A673 (cell line): Measurements from ENCODE around the gene PPP1R2B. TPM values are rescaled to one million over a fixed set of nuclear protein-coding genes. Genes with fewer than 3 reads are reported as not detected.

Source experiments
- BruUV-seq: library from RNA; stranded (reverse); fragments of 400-500 nt; replicated peaks from 2 replicates; lab custom pipeline; 2021; lab: Mats Ljungman, UMichigan
- CTCF ChIA-PET: fragments of 300-600 bp; sonication (Branson Sonifier 250); formaldehyde crosslinking; loops from one replicate; lab custom pipeline; 2022; ENCODE audit warnings: antibody characterized with exemption; lab: Charles Lee
- POLR2A ChIA-PET: fragments of 300-600 bp; sonication (Branson Sonifier 250); formaldehyde crosslinking; loops from one replicate; lab custom pipeline; 2022; ENCODE audit warnings: antibody characterized with exemption; ENCODE audit not compliant: low non-redundant PET; lab: Charles Lee
- DNase-seq: peaks from one replicate; pipeline ENCODE4 v3.0.0-alpha.2; 2015; ENCODE audit warnings: low spot score
- H3K27ac ChIP-seq: fragments of 200-600 bp; sonication (generic); 2 replicates; pipeline ENCODE4 v1.5.1; 2016; ENCODE audit warnings: mixed run types, low read depth, mild to moderate bottlenecking, mixed read lengths, antibody characterized with exemption, low read length; ENCODE audit not compliant: poor library complexity, severe bottlenecking
- H3K27me3 ChIP-seq: fragments of 200-600 bp; sonication (generic); replicated peaks from 2 replicates; pipeline ENCODE4 v1.6.1; 2017; ENCODE audit warnings: mixed run types, low read depth, mild to moderate bottlenecking, mixed read lengths, antibody characterized with exemption, low read length; ENCODE audit not compliant: insufficient read depth, poor library complexity
- H3K36me3 ChIP-seq: fragments of 200-600 bp; sonication (generic); 2 replicates; pipeline ENCODE4 v1.6.1; 2016; ENCODE audit warnings: mixed run types, mild to moderate bottlenecking, mixed read lengths, antibody characterized with exemption, low read length; ENCODE audit not compliant: insufficient read depth, poor library complexity, severe bottlenecking
- H3K4me1 ChIP-seq: fragments of 200-600 bp; sonication (generic); 2 replicates; pipeline ENCODE4 v1.6.1; 2017; ENCODE audit warnings: mixed run types, mild to moderate bottlenecking, mixed read lengths, antibody characterized with exemption, low read length; ENCODE audit not compliant: insufficient read depth, poor library complexity, severe bottlenecking
- H3K4me3 ChIP-seq: fragments of 200-600 bp; sonication (generic); 2 replicates; pipeline ENCODE4 v1.5.1; 2016; ENCODE audit warnings: low read depth, mixed run types, mild to moderate bottlenecking, mixed read lengths, low read length; ENCODE audit not compliant: poor library complexity, severe bottlenecking
- H3K9me3 ChIP-seq: fragments of 200-600 bp; sonication (generic); 2 replicates; pipeline ENCODE4 v1.6.1; 2016; ENCODE audit warnings: mixed run types, low read depth, mild to moderate bottlenecking, mixed read lengths, antibody characterized with exemption, low read length; ENCODE audit not compliant: poor library complexity, severe bottlenecking
- CTCF ChIP-seq: fragments of 300-800, 200-600 bp; sonication (generic); conservative IDR thresholded peaks from 2 replicates; pipeline ENCODE4 v1.5.1; 2017; ENCODE audit warnings: low read depth, mild to moderate bottlenecking, antibody characterized with exemption, low read length, moderate library complexity, mixed read lengths
- EZH2 ChIP-seq: fragments of 200-600 bp; sonication (generic); IDR thresholded peaks from 2 replicates; pipeline ENCODE4 v1.6.1; 2017; ENCODE audit warnings: borderline replicate concordance, low read depth, mild to moderate bottlenecking, mixed read lengths, antibody characterized with exemption, low read length; ENCODE audit not compliant: poor library complexity, severe bottlenecking
- intact Hi-C: fragments of 100-400 bp; cut with micrococcal nuclease; formaldehyde crosslinking; loops from one replicate; pipeline ENCODE4 v1.10.0; 2022; ENCODE audit not compliant: unreplicated experiment
- total RNA-seq: library from RNA; stranded (reverse); gene quantifications from 2 replicates; pipeline ENCODE4 v1.2.3, GENCODE V29; 2021

Gene PPP1R2B
- total RNA-seq, 1 experiment from 2014 or later = not detected

DNA sequence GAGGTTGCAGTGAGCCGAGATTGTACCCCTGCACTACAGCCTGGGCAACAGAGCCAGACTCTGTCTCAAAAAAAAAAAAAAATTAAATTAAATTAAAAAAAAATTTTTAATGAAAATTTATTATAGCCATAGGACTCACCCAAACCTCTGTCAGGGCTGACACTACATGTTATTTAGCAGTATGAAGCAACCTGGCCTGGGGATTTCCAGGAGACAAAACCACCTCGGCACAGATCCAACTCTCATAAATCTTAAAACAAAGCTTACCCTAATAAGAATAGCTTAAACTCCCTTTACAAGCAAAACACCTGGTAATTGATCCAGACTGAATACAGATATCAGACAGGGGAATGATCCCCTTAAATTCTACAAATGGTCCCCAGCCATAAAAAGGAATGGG, 38.4 kb downstream of the PPP1R2B start:
- TF ChIP-seq CTCF (no peak), EZH2 (no peak)
- H3K27me3 ChIP-seq = peaks cover 15% of the 10 kb centered on the region
- no peak overlapping the region for H3K4me3 ChIP-seq
- H3K9me3 ChIP-seq = no peaks in the 10 kb centered on the region
- intact Hi-C loops = no loop called here
- BruUV-seq = no TSS peak
- ChIA-PET POLR2A (no interaction called here), CTCF (no interaction called here)
- H3K4me1 ChIP-seq = no peaks in the 10 kb centered on the region
- no peaks in the 10 kb centered on the region for H3K36me3 ChIP-seq
- no peak for DNase-seq
- H3K27ac ChIP-seq = no peak overlapping the region

DNA sequence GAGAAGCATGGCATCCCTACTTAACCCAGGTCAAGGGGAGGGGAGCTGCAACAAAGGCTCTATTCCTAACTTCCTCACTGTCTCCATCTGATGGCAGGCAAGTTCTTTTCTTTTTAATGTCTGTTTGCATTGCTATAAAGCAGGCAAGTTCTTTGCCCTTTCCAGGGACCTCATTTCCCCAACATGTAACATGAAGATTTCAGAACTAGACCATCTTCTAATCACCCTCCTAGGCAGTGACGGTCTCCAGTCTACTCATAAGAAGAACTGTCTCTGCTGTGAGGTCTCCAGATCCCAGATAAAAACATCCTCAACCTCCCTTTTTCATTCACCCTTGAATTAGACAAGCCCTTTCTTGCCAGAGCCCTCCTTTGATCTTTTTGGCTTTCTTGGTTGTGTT, 42.1 kb downstream of the PPP1R2B start:
- Histone ChIP-seq H3K4me1 (no peaks in the 10 kb centered on the region), H3K36me3 (no peaks in the 10 kb centered on the region), H3K4me3 (no peak overlapping the region), H3K27ac (no peak overlapping the region), H3K9me3 (no peaks in the 10 kb centered on the region), H3K27me3 (peaks cover 12% of the 10 kb centered on the region)
- no peak for DNase-seq
- intact Hi-C loops = no loop called here
- no TSS peak for BruUV-seq
- POLR2A ChIA-PET = no interaction called here
- CTCF ChIA-PET = no interaction called here
- no peak for TF ChIP-seq EZH2
- no peak for TF ChIP-seq CTCF

DNA sequence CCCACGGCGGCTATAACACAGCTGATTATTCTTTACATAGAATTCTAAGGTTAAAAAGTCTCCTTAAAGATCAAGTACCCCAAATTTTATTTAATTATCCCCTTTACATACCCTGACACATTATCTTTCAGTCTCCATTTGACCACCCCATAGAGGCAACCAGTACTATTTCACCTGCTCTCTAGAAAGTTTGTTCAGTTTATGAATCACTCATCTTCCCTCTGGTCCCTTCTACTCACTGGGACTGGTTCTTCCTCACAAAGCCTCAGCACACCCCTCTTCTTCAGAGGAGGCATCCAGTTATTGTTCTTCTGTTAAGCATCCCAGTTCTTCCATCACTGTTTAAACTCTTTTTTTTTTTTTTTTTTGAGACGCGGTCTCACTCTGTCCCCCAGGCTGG, 42.8 kb downstream of the PPP1R2B start:
- Histone ChIP-seq H3K27me3 (peaks cover 12% of the 10 kb centered on the region), H3K9me3 (no peaks in the 10 kb centered on the region), H3K36me3 (no peaks in the 10 kb centered on the region), H3K27ac (no peak overlapping the region), H3K4me1 (no peaks in the 10 kb centered on the region), H3K4me3 (no peak overlapping the region)
- intact Hi-C loops = no loop called here
- ChIA-PET CTCF (no interaction called here), POLR2A (no interaction called here)
- no TSS peak for BruUV-seq
- no peak for TF ChIP-seq CTCF
- TF ChIP-seq EZH2 = no peak
- DNase-seq = no peak
